ENCODE data around the gene MAP4K3. TPM values are rescaled to one million over a fixed set of nuclear protein-coding genes. Genes with fewer than 3 reads are reported as not detected.

MAP4K3 gene
- total and polyA plus RNA-seq, 2 of the 4 experiments (the other 2 are of a cell fraction) = 13.2 to 32.6 TPM

DNA sequence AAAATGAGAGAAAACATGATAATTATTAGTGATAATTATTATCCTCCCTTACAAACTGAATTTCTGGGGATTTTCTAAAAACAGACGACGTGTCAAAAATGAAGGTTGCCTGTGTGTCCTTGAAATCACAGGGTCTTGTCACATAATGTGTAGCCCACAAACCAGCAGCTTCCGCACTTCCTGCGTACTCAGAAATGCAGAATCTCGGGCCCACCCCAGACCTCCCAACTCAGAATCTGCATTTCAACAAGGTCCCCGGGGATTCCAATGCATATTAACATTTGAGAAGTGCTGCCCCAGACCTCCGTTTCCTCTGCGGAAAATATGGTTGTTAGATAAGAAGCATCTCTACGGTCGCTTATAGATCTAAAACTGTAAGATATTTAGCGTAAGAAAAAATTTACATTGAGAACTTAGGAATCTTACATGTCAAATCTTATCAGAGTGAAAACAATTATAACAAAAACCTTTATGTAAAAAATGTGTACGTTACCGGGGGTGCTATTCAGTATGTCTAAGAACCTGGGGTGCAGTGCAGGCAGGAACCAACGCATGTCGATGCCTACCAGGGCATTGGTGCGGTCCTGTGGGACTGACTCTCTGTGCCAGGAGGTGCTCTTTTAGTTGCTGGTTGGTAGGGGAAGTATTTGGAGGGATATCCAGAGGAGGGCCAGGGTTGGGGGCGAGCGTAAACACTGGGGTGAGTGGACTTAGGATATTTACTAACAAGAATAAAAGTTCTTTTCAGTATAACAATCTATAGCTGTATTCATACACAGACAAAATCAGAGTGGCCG, 208.5 kb downstream of the MAP4K3 start:
- no peak overlapping the region for H3K56ac ChIP-seq (ENCODE audit: extremely low read depth, insufficient read depth, low read length)
- H2AFZ ChIP-seq (replicated peaks; ENCODE audit: low read length, poor library complexity) = peak overlapping the region; percentile 68
- no peaks in the 10 kb centered on the region for H3K9me1 ChIP-seq (ENCODE audit: insufficient read depth, low read length)
- BruUV-seq (replicated peaks) = no TSS peak
- peak overlapping the region; percentile 53 for H3K4me2 ChIP-seq (ENCODE audit: low read depth, low read length)
- ATAC-seq (ENCODE audit: low read depth) (no peak), DNase-seq (no peak)
- no peak overlapping the region; the same call in 1 of the 2 replicates for H3K27ac ChIP-seq (ENCODE audit: insufficient read depth, low read length)
- H2AK9ac ChIP-seq (replicated peaks; ENCODE audit: low read depth, low read length, poor library complexity) = no peak overlapping the region
- no peak overlapping the region for H2AK5ac ChIP-seq (ENCODE audit: low read depth, low read length)
- H2BK5ac ChIP-seq (ENCODE audit: low read depth, low read length, poor library complexity, severe bottlenecking) = no peak overlapping the region
- H3K4ac ChIP-seq (ENCODE audit: low read depth, low read length) = no peak overlapping the region; the same call in 1 of the 2 replicates
- no peaks in the 10 kb centered on the region for H3K27me3 ChIP-seq (ENCODE audit: control insufficient read depth, insufficient read depth, low read length)
- CTCF ChIA-PET = interaction anchor here (0.6 to 3.3 kb wide), 13 partner anchors 10 to 460 kb away, joined by 3 to 28 read pairs (median 4); partner anchors contain the start of gene SOS1
- no peaks in the 10 kb centered on the region for H3K79me1 ChIP-seq (ENCODE audit: low read depth in 1 of 2, low read length in 2 of 2)
- H3K4me3 ChIP-seq (ENCODE audit: insufficient read depth, low read depth, low read length) = no peak overlapping the region
- no peak overlapping the region for H3K23ac ChIP-seq (ENCODE audit: low read depth, low read length)
- H3K36me3 ChIP-seq (ENCODE audit: control insufficient read depth, insufficient read depth, low read length) = no peaks in the 10 kb centered on the region
- 0 out of 2 replicates have a peak, but pooled peaks cover 1% of the 10 kb centered on the region for H3K4me1 ChIP-seq (ENCODE audit: control insufficient read depth, insufficient read depth, low read length)
- no peak overlapping the region for H4K91ac ChIP-seq (ENCODE audit: insufficient read depth, low read depth, low read length)
- H3K9ac ChIP-seq (ENCODE audit: low read depth, low read length) = peak overlapping the region; percentile 43; the same call in 1 of the 2 replicates
- H3K18ac ChIP-seq (ENCODE audit: low read depth, low read length) = no peak overlapping the region
- H2BK15ac ChIP-seq (ENCODE audit: low read depth, low read length) = no peak overlapping the region
- H2BK20ac ChIP-seq (ENCODE audit: low read depth, low read length) = no peak overlapping the region
- no peaks in the 10 kb centered on the region for H3K9me3 ChIP-seq (ENCODE audit: control insufficient read depth, insufficient read depth, low read length)
- H4K20me1 ChIP-seq (ENCODE audit: insufficient read depth, low read length) = no peaks in the 10 kb centered on the region
- no peak overlapping the region for H2BK120ac ChIP-seq (ENCODE audit: low read depth, low read length)
- intact Hi-C loops (cut with micrococcal nuclease) (loop anchor here (1.0 kb wide), 3 partner anchors 109 to 281 kb away; no protein-coding TSS in a partner anchor), in situ Hi-C loops (cut with MboI; ENCODE audit: low sequenced_read_pairs) (loop anchor here (5.0 to 10.0 kb wide), 2 partner anchors 166 to 284 kb away; no protein-coding TSS in a partner anchor), dilution Hi-C loops (cut with HindIII; ENCODE audit: low sequenced_read_pairs, unreplicated experiment) (no loop called here)
- POLR2A ChIA-PET (ENCODE audit: unreplicated experiment) = no interaction called here
- WGBS, 2 experiments (ENCODE audit: extremely low coverage in 2 of 2, insufficient read length in 1 of 2) = no CpG with 5 or more reads among the region's 19 CpGs
- H3K14ac ChIP-seq (replicated peaks; ENCODE audit: low read depth, low read length) = no peak overlapping the region
- no peak overlapping the region; a peak in 1 of 4 replicates for H4K8ac ChIP-seq (ENCODE audit: low read depth in 2 of 2, low read length in 2 of 2)
- no peak overlapping the region for H4K5ac ChIP-seq (ENCODE audit: low read depth, low read length)
- no peak for TF ChIP-seq MXI1 (IDR thresholded peaks at IDR 0.05; ENCODE audit: borderline replicate concordance, low read depth, low read length)
- no peak for TF ChIP-seq NFE2L2 (IDR thresholded peaks at IDR 0.05; ENCODE audit: low read depth, low read length)
- TF ChIP-seq CHD1 (IDR thresholded peaks at IDR 0.05; ENCODE audit: low read depth, low read length) = no peak
- TF ChIP-seq FOS (IDR thresholded peaks at IDR 0.05; ENCODE audit: low read depth, low read length) = no peak
- no peak for TF ChIP-seq RFX5 (IDR thresholded peaks at IDR 0.05; ENCODE audit: low read depth, low read length)
- no peak for TF ChIP-seq SMC3 (IDR thresholded peaks at IDR 0.05; ENCODE audit: low read depth, low read length)
- no peak for TF ChIP-seq RAD21 (IDR thresholded peaks at IDR 0.05; ENCODE audit: low read length)
- TF ChIP-seq MAZ (IDR thresholded peaks at IDR 0.05; ENCODE audit: borderline replicate concordance, low read depth, low read length) = no peak
- no peak for TF ChIP-seq CTCF (conservative IDR thresholded peaks at IDR 0.05; ENCODE audit: low read depth, low read length)
- TF ChIP-seq, protein P1, sequence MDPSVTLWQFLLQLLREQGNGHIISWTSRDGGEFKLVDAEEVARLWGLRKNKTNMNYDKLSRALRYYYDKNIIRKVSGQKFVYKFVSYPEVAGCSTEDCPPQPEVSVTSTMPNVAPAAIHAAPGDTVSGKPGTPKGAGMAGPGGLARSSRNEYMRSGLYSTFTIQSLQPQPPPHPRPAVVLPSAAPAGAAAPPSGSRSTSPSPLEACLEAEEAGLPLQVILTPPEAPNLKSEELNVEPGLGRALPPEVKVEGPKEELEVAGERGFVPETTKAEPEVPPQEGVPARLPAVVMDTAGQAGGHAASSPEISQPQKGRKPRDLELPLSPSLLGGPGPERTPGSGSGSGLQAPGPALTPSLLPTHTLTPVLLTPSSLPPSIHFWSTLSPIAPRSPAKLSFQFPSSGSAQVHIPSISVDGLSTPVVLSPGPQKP (IDR thresholded peaks at IDR 0.05; ENCODE audit: borderline replicate concordance, low read depth, low read length) = no peak
- no peak for TF ChIP-seq RCOR1 (IDR thresholded peaks at IDR 0.05; ENCODE audit: insufficient replicate concordance, low read length)
- no peak for TF ChIP-seq USF2 (IDR thresholded peaks at IDR 0.05; ENCODE audit: low read depth, low read length)
- TF ChIP-seq MAFK (IDR thresholded peaks at IDR 0.05; ENCODE audit: low read depth, low read length) = no peak
- no peak for TF ChIP-seq POLR2A (IDR thresholded peaks at IDR 0.05; ENCODE audit: low read depth, low read length)

All from IMR-90 (cell line).